HepG2 (cell line): ENCODE data around the gene BPIFB4. TPM values are rescaled to one million over a fixed set of nuclear protein-coding genes. Genes with fewer than 3 reads are reported as not detected.

Source experiments
- ATAC-seq: fragments of 200-7000 bp; cut with Tn5 transposase; 3 replicates; pipeline ENCODE4 v1.9.1; 2020; ENCODE audit warnings: mild to moderate bottlenecking, moderate library complexity
- BruUV-seq: library from RNA; stranded (reverse); fragments of 400-500 nt; replicated peaks from 2 replicates; lab custom pipeline; 2021; lab: Mats Ljungman, UMichigan
- CTCF ChIA-PET: fragments of 300-600 bp; formaldehyde crosslinking; extraction: SDS; loops from one replicate; lab custom pipeline; 2021; ENCODE audit warnings: low total read pairs, inconsistent platforms, low intra/inter-chr PET ratio; lab: Yijun Ruan, JAX
- POLR2A ChIA-PET: fragments of 350-600 bp; sonication (Branson Sonifier 250); formaldehyde crosslinking; loops from one replicate; lab custom pipeline; 2020; ENCODE audit warnings: antibody characterized with exemption, inconsistent platforms; lab: Yijun Ruan, JAX
- DNase-seq: peaks from one replicate; pipeline ENCODE4 v3.0.0-alpha.2; 2015; ENCODE audit warnings: low spot score
- FAIRE-seq: peaks from 3 replicates; lab custom pipeline; 2011; peaks lifted over from hg19 to GRCh38; lab: Jason Lieb, UNC
- H2AFZ ChIP-seq: one replicate; pipeline ENCODE4 v1.6.1; 2011; ENCODE audit warnings: low read length, inconsistent platforms
- H3K27ac ChIP-seq: fragments of 300-600 bp; 3 replicates; pipeline ENCODE4 v1.8.0; 2011; ENCODE audit warnings: mixed run types, mild to moderate bottlenecking, mixed read lengths, low read length, inconsistent platforms; ENCODE audit not compliant: insufficient read depth; ENCODE audit errors: extremely low read length
- H3K27me3 ChIP-seq, 2 experiments: fragments of 200-600 bp in 1 of 2; 2 replicates in 1 of 2; 3 replicates in 1 of 2; pipeline versions ENCODE4 v1.6.0 to v1.8.0; 2011; ENCODE audit warnings: low read length in 2 of 2, mild to moderate bottlenecking in 2 of 2, moderate library complexity in 2 of 2, inconsistent platforms in 1 of 2; ENCODE audit not compliant: insufficient read depth in 2 of 2, control insufficient read depth in 1 of 2
- H3K36me3 ChIP-seq, 2 experiments: fragments of 200-600 bp in 1 of 2; replicated peaks in 1 of 2; 2 replicates in 1 of 2; 3 replicates in 1 of 2; pipeline versions ENCODE4 v1.5.1 to v1.8.0; 2011; ENCODE audit warnings: low read length in 2 of 2, inconsistent platforms in 1 of 2; ENCODE audit not compliant: insufficient read depth in 2 of 2, control insufficient read depth in 1 of 2
- H3K4me1 ChIP-seq: 2 replicates; pipeline ENCODE4 v1.5.1; 2012; ENCODE audit warnings: low read length, inconsistent platforms; ENCODE audit not compliant: insufficient read depth
- H3K4me2 ChIP-seq: 2 replicates; pipeline ENCODE4 v1.6.0; 2011; ENCODE audit warnings: low read depth, low read length, inconsistent platforms
- H3K4me3 ChIP-seq, 3 experiments: fragments of 200-600 bp in 1 of 3; sonication (generic), shearing (Covaris generic) in 1 of 3; replicated peaks in 1 of 3; 2 replicates each; pipeline ENCODE4 v1.5.1; 2011 to 2016; ENCODE audit warnings: low read length in 3 of 3, inconsistent platforms in 2 of 3, low read depth in 2 of 3, mild to moderate bottlenecking in 2 of 3, control low read depth in 1 of 3, mixed read lengths in 1 of 3; ENCODE audit not compliant: insufficient read depth in 1 of 3
- H3K79me2 ChIP-seq: one replicate; pipeline ENCODE4 v1.6.1; 2011; ENCODE audit warnings: low read length, inconsistent platforms; ENCODE audit not compliant: insufficient read depth
- H3K9ac ChIP-seq: 2 replicates; pipeline ENCODE4 v1.6.0; 2011; ENCODE audit warnings: mild to moderate bottlenecking, low read depth, low read length, inconsistent platforms; ENCODE audit not compliant: insufficient read depth
- H3K9me3 ChIP-seq: 2 replicates; pipeline ENCODE4 v1.5.1; 2012; ENCODE audit warnings: mild to moderate bottlenecking, low read length
- H4K20me1 ChIP-seq: 2 replicates; pipeline ENCODE4 v1.6.0; 2011; ENCODE audit warnings: inconsistent platforms, mild to moderate bottlenecking, low read length, moderate library complexity; ENCODE audit not compliant: insufficient read depth
- DR1 ChIP-seq: sonication (generic); formaldehyde crosslinking; IDR thresholded peaks from 2 replicates; pipeline ENCODE4 v1.8.0; 2021; ENCODE audit warnings: mild to moderate bottlenecking, missing genetic modification reagents, inconsistent platforms
- PCBP1 ChIP-seq: fragments of 200-400 bp; formaldehyde crosslinking; IDR thresholded peaks from 2 replicates; pipeline ENCODE4 v1.6.1; 2017; ENCODE audit warnings: mild to moderate bottlenecking, low read depth, low read length, borderline replicate concordance
- RFX1 ChIP-seq: fragments of 450-650 bp; IDR thresholded peaks from 2 replicates; pipeline ENCODE4 v1.6.1; 2017
- ZFP90 ChIP-seq: sonication (generic); formaldehyde crosslinking; IDR thresholded peaks from 2 replicates; pipeline ENCODE4 v1.8.0; 2022; ENCODE audit warnings: missing genetic modification reagents, mild to moderate bottlenecking, inconsistent platforms, borderline replicate concordance
- WGBS: methylation state at CpG from one replicate; pipeline ENCODE4 v1.1.6; 2017; ENCODE audit warnings: low lambda C conversion rate; 5-methylcytosine and 5-hydroxymethylcytosine counted together
- in situ Hi-C: cut with HindIII; loops from 2 replicates; pipeline ENCODE4 v1.10.0; 2017; ENCODE audit warnings: low pct_unique_long_range_greater_than_20kb; ENCODE audit not compliant: extremely low pct_ligation_motif_present
- intact Hi-C: fragments of 100-400 bp; cut with micrococcal nuclease; formaldehyde crosslinking; loops from one replicate; pipeline ENCODE4 v1.10.0; 2022; ENCODE audit not compliant: unreplicated experiment
- polyA plus RNA-seq, 8 experiments: library from polyadenylated mRNA; depleted of rRNA in 3 of 8; stranded (reverse) in 7 of 8; unstranded in 1 of 8; fragments of >200 nt; fragmentation: Illumina TruSeq in 4 of 8; extraction: Trizol in 4 of 8; gene quantifications; 2 replicates each; pipeline versions ENCODE4 v1.2.1 to v1.2.3, GENCODE V29; 2011 to 2016; ENCODE audit warnings: low read depth in 4 of 8, missing spikeins in 1 of 8, mixed read lengths in 1 of 8; ENCODE audit not compliant: insufficient read depth in 1 of 8
- total RNA-seq, 5 experiments: library from RNA; depleted of rRNA; stranded (reverse); fragments of >200 nt; fragmentation: Illumina TruSeq; extraction: Trizol; gene quantifications; 2 replicates each; pipeline ENCODE4 v1.2.3, GENCODE V29; 2016; ENCODE audit warnings: low read depth in 1 of 5
- TF ChIP-seq, protein P1 (sequence below): sonication (generic); formaldehyde crosslinking; conservative IDR thresholded peaks from 2 replicates; pipeline ENCODE4 v1.4.0; 2020; ENCODE audit warnings: missing genetic modification reagents

Gene BPIFB4
- total and polyA plus RNA-seq, 2 of the 13 experiments (the other 11 are each of a cell fraction or from before 2014, with no cell fraction given) = 0.09 TPM; not detected in 1

DNA sequence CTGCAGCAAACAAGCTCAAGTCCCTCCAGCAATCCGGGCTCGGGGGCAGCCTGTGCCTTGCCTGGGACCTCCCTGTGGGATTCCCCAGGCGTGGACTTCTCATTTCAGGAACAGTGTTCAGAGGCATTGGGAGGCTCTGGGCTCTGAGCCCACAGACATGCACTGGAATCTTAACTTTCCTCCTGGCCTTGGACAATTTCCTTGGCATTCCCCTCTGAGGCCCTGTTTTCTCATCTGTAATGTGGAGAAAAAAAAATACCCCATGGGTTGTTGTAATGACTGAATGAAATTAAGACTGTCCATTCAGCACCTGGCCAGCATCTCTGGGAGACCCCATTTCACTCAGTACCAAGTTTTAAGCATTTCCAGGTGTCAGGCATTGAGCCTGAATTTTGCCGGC lies 17.6 kb downstream of the BPIFB4 start (continued):
- TF ChIP-seq, protein P1, sequence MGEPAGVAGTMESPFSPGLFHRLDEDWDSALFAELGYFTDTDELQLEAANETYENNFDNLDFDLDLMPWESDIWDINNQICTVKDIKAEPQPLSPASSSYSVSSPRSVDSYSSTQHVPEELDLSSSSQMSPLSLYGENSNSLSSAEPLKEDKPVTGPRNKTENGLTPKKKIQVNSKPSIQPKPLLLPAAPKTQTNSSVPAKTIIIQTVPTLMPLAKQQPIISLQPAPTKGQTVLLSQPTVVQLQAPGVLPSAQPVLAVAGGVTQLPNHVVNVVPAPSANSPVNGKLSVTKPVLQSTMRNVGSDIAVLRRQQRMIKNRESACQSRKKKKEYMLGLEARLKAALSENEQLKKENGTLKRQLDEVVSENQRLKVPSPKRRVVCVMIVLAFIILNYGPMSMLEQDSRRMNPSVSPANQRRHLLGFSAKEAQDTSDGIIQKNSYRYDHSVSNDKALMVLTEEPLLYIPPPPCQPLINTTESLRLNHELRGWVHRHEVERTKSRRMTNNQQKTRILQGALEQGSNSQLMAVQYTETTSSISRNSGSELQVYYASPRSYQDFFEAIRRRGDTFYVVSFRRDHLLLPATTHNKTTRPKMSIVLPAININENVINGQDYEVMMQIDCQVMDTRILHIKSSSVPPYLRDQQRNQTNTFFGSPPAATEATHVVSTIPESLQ = no peak
- TF ChIP-seq PCBP1 = no peak
- TF ChIP-seq ZFP90 (CRISPR knock-in tag) = no peak
- TF ChIP-seq, all 625 proteins: peak for 0

DNA sequence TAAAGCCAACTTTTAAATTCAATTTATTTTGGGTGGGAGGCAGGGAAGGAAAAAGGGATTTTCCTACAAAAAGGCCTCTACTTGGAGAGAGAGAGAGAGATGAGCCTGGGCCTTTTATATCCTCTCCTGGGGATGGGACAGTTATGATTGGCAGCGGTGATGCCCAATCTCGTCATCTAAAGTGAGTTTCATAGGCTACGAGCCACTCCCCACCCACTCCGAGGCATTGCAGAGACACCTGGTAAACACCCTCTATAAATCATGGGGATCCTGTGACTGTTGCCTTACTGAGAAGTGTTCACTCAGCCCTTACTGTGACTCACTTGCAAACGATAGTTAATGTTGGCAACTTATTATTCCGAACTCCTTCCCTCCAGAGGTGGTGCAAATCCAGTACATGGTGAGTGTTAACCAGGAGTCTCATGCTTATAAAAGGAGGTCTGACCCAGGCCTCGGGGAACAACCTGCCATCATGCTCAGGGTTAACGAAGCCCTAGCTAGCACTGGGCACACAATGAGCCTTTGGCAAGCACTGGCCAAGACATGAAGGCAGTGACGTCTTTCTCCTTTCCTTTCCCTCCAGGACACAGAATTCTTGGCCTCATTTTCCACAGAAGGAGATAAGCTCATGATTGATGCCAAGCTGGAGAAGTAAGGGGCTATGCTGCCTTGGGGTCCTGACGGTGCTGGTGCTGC lies 20.5 kb downstream of the BPIFB4 start:
- peaks cover 2 to 3% of the 10 kb centered on the region in 2 experiments; a peak in 2 of 5 replicates for H3K27me3 ChIP-seq
- no peak overlapping the region for H3K9ac ChIP-seq
- no TSS peak for BruUV-seq
- H3K4me3 ChIP-seq = no peak overlapping the region
- no peak overlapping the region for H3K4me2 ChIP-seq
- H3K79me2 ChIP-seq = no peaks in the 10 kb centered on the region
- ChIA-PET POLR2A (no interaction called here), CTCF (no interaction called here)
- DNase-seq = no peak
- intact Hi-C loops (no loop called here), in situ Hi-C loops (loop anchor here (5.0 kb wide), 2 partner anchors 198 to 313 kb away; no protein-coding TSS in a partner anchor)
- no peaks in the 10 kb centered on the region for H3K4me1 ChIP-seq
- no peak for FAIRE-seq
- TF ChIP-seq DR1 (CRISPR knock-in tag) (no peak), RFX1 (0 out of 2 replicates have a peak, but pooled peaks have one; percentile 6)
- no peak overlapping the region for H3K27ac ChIP-seq
- WGBS = 22% methylated on average over 10 of the region's 10 CpGs
- H4K20me1 ChIP-seq = no peaks in the 10 kb centered on the region
- H3K9me3 ChIP-seq = no peaks in the 10 kb centered on the region
- no peak overlapping the region for H2AFZ ChIP-seq
- H3K36me3 ChIP-seq = no peaks in the 10 kb centered on the region
- no peak for ATAC-seq
